HG03280 (cell line): Measurements from ENCODE around the gene RNF39.
A peak's percentile ranks its signal among the peaks of the same experiment; 100 is the strongest.

Source experiments
- ATAC-seq: cut with Tn5 transposase; IDR thresholded peaks from one replicate; pipeline ENCODE4 v1.9.1; 2021; ENCODE audit warnings: mild to moderate bottlenecking, moderate library complexity; ENCODE audit not compliant: unreplicated experiment

Gene RNF39

DNA sequence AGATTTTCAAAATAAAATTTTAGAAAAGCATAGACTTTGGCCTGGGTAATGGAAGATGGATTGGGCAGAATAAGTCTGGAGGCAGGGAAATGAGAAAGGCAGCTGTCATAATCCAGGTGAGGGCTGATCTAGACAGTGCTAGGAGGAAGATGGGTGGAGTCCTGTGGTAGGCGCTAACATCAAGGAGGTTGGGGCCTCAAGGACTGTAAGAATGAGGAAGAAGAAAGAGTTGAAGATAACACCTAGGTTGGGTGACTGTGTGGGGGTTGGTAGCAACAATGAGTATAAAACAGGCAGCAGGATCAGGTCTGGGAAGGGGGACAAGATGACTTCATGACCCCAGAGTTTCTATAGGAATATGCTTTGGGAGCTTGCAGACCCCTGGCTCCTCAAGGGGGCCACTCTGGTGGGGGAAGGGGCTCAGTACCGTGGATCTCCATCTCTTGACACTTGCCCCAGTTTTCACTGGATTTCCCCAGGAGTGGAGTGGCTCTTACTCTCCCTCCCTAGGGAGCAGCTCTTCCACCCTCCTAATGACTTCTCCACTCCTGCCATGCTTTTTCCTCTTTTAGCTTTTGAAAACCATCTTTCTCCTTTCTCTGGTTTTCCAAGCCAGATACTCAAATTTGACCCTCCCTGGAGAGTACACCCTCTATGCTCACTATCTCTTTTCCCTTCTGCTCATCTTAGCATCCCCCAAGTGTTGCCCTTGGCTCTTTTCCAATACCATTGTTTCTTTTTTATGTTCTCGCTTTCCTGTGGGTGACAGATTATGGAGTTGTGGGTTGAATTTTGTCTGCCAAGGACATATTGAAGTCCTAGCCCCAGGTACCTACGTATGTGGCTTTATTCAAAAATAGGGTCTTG, 22.6 kb upstream of the RNF39 start:
- ATAC-seq, result no peak

DNA sequence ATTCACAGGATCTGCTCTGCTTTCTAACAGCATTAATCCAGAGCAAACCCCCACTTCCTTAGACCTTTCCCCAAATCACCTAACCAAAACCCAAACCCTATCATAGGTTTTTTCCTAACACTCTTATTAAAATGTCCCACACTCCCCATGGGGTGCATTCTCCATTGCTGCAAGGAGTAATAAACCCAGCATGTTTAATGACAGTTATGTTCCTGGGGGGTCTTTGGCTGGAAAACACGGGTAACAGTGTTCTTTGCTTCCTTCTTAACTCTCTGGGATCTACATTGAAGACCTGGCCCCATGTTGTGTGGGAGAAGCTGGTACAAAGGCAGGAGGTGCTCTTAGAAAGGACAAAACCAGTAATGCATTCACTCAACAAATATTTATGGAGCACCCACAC, 21.3 kb upstream of the RNF39 start:
- ATAC-seq, result no peak

DNA sequence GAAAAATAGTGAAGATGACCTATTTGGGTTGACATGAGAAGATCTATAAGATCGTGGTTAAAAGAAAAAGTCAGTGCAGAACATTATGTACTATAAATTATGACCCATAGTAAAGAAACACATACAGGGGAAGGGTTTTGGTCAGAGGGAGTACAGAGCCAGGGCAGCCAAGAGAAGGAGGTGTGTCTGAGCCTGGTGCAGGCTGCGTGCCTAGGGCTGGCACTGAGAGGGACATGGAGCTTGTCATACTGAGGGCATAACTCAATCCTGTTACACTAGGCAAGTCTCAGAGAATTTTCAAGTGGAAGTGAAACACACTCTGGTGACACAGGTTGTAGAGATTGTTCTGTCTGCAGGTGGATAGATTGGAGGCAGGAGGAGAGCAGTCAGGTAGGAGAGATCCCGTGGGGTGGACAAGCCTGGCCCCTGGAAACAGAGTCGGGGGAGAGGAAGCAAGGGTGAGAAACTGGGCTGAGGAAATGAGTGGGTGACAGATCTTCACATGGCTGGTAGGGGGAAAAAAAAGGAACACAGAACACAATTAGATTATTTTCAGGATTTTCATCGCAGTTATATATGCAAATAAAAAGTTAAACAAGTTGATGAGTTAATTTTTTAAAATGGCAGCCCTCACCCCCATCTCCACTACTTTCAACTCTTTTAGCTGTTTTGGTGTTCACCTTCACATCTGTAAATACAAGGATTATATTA, 18.5 kb upstream of the RNF39 start:
- no peak for ATAC-seq

DNA sequence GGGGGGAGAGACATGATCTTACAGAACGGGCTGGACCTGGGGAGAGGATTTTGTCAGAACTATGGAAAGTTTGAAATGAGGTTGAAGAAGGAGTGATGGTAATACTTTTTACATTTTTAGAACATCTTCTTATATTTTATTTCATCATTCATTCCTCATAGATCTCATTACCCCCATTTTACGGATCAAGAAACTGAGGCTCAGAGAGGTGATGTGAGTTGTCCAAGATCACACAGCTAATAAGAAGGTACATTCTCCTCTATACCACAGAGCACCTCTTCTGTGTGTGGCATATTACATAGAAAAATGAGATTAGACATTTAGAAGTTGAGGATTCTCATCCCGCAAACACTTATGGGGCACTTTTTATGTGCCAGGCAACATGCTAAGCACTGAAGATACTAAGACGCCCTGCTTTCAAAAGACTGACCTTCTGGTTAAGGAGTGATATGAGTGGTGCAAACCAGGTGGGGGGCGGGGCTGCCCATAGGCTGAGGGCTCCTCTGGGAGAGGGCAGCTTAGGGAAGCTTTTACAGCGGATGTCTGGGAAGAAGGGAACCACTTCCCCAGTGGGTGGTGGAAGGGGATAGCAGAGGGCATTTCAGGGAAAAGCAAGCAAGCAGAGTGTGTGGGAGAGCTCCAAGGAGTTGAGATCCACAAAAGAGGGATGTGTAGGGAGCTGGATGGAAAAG, 17.4 kb upstream of the RNF39 start:
- no peak for ATAC-seq

DNA sequence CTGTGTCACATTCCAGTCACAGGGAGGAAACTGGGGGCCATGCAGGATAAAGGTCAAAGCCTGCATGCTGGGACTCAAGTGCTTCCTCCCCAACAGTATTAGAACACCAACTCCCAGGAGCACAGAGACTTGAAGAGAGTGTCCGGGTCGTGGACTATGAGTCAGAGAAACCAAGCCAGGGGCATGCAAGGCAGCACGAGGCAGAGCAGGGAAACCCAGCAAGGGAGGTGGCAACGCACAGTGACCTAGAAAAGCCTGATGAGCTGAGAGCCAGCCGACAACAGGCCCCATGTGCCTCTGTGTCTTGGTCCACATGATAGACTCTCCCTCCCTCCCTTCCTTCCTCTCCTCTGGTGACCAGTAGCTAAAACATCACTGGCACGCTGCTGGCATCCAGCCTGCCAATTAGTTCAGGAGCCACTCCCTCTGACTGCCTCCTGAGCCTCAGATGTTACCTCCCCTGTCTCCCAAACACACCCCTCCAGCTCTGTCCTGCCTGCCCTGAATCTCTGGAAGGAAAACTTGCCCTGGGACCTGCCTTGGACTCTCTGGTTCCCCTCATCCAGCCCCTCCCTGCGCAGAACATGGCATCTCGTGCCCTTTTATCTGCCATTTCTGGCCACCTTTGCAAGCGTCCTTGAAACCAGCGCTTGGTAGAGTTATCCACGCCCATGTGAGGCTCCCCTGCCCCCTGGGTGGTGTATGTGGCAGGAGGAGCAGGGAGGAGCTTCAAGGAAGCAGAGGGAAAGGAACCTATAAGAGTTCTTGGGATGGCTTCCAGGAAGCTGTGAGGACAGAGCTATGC, 16.2 kb upstream of the RNF39 start:
- no peak for ATAC-seq

DNA sequence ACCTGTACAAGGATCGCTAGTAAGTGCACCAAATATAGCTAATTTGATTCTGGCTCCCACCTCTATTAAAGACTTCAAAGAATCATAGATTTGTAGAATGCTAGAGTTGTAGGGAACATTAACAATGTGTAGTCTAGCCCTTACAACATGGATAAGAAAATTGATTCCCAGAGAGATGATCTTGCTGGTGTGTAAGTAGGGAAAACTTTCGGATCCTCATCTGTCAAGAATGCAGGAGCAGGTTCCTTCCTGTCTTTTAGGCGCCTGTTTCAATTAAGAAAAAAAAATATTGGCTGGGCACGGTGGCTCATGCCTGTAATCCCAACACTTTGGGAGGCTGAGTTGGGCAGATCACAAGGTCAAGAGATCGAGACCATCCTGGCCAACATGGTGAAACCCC, 12.3 kb upstream of the RNF39 start:
- ATAC-seq, result no peak

DNA sequence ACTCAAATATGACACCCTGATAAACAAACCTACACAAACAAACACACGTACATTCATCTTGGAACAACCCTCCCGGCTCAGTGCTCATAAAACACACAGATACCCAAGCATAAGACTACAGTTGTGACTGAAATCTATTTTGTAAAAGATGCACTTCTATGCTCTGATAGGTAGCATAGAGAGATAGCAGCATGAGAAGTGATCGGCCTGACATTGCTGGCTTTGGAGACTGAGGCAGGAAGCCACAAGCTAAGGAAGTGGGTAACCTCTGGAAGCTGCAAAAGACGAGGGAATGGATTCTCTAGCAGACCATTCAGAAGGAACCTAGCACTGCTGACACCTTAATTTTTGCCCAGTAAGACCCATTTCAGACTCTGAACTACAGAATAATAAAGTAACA, 1.6 kb upstream of the RNF39 start:
- ATAC-seq, result no peak

DNA sequence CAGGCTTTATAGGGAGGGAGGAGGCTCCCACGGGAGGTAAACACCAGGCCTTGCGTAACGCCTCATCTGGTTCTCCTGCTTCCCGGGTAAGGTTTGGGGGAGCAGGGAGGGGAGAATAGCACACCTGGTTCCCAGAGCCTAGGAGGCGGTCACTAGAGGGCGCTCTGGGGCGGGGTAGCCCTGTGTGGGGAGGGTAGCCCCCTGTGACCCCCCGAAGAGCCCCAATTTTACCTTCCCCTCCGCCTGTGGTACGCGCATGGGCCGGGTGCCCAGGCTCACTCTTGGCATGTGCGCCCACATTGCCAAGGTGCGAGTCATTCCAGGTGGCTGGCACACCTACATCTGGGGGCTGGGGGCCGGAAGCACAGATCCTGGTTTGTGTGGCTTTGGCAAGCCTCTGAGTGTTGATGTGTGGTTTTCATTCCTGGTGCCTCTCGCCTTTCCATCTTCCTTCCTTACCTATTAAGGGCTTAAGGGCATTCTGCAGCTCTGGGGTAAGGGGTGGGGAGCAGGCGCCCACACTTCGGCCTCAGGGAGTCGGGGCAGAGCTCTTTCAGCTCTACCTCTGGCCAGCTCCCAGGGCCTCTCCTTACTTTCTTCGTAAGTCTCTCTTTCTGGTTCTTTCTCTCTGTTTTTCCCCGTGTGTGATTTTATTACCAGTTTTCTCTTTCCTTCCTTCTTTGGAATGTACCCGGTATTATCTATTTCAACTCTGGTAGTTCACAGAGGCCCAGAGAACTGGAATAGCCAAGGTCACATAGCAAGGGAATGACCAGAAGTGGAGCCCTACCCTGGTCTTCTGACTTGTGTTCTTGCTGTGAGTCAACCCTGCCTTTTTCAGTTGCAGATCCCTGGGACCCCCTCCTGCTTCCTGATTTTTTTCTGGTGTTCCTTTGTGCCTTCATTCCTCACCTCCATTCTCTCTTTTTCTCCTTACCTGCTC, 492 bp upstream of the RNF39 start:
- ATAC-seq, result no peak

DNA sequence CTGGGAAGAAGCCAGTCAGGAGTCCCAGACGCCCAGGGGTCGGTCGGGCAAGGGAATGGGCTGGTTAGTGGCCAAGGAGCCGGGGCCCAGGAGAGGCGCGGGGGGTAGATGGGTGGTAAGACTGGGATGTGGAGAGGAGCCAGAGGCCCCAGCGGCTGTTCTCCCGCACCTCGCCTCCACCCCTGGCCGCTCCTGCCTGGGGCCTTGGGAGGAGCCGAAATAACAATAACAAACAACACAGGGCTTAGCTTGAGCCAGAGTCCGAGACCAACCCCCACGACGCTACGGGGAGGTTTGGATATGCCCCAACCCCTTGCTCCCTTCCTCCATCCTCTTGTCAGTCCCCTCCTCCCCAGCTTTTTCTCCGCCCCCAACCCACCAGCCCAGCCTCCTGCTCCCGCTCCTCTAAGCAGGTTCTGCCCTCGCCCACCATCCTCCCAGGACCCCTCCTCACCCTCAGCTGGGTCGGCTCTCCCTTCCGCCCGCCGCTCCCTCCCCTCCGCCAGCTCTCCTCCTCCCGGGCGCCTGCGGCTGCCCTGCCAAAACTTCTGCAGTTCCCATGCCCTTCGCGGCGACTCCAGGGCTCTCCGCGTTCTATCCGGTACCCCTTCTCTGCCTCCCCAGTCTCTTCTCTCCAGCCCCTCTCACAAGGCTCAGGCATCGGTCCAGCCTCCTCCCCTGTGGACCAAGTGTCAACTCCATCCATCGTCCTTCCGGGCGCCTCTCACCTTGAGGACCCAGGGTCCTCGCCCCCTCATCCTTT, 1.1 kb downstream of the RNF39 start:
- ATAC-seq, result no peak

DNA sequence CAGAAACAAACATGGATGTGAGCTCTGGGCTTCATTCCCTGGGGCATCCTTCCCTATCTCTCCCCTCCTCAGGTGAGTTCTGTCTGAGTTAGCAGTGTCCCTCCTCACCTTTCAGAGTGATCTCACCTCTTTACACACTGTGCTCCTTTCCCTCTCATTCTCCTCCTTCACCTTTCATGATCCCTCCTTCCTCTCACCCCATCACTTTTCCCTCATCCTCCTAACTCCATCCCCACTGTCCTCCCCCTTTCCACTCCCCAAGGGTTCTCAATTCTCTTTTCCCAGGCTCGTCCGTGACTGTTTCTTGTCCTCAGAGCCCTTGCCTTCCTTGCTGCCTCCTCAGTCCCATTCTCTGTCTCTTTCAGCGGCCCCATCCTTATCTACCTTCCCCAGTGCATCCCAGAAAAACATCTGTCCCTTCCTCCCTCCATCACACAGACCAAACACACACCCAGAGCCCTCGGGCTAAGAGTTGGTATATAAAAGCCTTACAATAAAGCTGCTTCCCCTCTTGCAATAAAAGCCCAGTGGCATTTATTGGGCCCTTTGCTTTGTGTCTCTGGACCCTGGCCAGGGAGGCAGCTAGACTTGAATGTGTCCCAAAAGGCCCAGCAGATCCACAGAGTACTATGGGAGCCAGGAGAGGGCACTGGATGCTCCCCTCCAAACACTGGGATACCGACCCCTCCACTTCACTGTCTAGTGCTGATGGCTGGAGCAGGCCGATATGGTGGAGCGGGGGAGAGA, 1.9 kb downstream of the RNF39 start:
- no peak for ATAC-seq

DNA sequence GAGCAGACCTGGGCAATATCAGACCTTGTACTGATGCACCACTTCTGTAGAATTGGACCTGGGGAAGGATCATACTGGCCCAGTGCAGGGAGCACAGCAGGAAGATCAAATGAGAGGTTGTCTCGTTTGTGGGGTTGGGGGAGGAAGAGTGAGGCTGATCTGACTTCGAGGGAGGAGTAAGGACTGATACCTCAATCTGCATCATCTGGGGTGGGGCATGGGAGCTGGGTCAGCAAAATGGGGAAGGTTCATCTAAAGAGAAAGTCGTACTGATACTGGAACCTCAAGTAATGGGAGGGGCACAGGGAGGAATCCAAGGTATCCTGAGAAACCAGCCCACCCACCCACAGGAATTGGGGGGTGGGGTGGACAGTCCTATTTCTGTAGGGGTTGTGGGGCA, 3.7 kb downstream of the RNF39 start:
- no peak for ATAC-seq

DNA sequence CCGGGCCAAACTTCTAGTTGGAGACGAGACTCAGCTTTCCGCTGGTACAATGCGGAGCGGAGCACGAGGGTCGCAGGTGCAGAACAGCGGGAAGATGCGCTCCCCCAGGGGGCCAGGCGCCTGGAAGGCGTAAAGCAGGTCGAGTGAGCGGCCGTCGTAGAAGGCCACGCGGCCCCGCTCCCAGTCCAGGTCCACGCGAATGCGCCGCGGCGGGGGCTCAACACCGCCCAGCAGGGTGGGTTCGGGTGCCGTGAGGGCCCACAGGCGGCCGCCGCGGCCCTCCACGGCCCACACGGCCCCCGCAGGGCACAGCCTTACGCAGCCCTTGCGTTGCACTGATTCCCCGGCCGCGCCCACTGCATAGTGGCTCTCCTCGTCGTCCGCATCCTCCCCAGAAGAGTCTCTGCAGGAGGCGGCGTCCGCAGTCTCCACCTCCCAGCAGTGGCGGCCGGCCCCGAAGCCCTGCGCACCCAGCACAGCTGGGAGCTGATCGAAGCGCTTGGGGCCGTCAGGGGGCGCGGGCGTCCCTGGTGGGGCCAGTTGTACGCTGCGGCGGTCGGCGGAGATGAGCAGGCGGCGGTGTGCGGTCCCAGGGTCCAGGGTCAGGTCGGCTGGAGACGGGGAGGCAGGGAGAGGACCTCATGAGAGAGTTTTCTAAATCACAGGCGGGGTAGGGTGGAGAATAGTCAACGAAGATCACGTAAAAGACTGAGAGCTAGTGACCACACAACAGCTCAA, 4.3 kb downstream of the RNF39 start:
- ATAC-seq, result no peak

DNA sequence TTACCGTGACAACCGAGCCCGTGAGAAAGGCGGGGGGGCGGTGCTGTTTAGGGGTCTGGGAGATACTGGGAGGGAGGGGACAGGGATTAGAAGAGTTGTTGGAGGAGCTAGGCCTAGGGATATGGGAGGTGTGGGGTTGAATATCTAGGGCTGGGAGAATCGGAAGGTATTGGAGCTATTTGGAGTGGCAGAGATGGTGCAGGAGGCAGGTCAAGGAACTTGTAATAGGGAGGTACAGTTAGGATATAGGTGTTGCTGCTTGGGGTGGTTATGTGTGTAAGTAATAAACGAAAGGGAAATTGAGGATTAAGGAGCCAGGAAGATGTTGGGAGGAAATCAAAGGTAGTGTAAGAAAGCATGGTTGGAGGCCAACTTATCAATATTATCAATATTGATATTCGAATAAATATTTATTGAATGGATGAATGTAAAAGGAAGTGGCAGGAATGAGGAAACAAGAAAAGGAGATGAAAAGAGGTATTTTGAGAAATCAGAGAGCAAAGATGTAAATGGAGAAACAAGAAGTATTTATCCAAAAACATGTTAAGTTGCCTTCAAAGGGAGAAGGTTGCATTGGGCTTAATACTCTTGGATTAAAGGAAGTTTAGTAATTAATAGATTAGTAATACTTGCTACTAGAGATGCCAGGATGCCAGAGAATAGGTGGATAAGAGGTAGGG, 8.0 kb downstream of the RNF39 start:
- no peak for ATAC-seq

DNA sequence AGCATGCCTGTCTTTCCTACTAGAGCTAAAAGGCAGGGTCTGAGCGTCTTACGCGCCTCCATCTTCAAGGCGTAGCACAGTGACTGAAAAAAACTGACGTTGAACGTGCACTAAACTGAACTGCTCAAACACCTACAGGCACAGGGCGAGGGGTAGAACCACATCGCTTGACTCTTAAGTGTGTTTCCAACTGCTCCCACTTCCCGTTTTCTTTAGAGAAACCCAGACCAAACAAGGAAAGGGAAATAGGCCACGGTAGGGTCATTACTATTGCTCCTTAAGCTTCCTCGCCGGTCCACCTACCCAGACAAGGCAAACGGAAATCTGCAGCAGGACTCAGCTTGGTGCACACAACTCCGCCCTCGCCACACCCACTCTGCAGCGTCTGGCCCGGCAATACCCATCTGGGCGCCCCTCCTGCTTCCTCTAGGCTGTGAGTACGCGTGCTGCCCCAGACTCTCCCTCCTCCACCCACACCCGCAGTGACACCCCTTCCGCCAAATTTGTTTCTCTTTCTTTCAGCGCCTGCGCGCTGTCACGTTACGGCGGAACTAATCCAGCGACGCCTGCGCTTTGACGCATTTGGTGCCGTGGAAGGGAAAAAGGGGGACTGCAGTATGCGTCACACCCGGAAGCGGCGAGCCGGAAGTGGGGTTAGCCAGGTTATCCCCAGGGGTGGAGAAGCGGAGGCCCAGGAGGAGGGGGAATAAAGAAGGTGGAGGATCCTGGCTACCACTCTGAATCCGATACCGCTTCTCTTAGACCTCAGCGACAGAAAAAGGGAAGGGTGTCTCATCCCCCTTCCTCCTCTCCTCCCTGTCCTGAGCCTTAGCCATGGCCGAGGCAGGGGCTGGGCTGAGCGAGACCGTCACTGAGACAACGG, 8.8 kb downstream of the RNF39 start, which contains the start of gene PPP1R11:
PPP1R11 (plus strand) TSS at position 622 of the 883 bp plus-strand sequence; CDS start at position 835, 213 bp downstream.
- ATAC-seq, result peak; percentile 95

DNA sequence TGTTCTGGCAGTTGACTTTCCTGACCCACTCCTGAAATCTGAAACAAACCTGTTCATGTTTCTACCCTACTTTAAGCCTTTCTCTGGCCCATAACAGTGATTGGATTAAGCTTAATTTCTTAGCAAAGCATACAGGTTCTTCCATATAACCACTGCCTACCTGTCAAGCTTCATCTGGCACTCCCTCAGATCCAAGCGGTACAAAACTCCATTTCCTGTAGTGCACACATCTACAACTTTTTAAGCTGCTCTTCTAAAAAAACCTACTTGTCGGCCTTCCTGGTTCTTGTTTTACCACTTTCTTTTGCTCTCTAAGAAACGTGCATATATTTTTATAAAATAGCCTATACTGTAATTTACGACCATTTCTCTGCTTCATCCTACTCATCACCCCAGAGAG, 9.5 kb downstream of the RNF39 start:
- no peak for ATAC-seq

DNA sequence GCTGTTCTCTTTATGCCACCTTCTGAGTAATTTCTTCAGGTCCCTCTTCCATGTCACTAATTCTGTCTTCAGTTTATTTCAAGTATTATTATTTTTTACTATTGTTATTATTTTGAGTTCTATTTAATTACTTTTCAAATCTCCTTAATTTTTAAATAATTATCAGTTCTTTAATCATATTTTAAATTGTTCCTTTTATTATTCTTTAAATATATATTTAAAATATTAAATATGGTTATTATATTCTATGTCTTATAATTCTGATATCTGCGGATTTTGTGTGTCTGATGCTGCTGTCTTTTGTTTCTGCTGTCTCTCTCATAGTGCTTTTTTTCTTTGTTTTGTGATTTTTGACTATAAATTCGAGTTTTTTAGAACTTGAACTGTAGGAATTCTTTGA, 12.3 kb downstream of the RNF39 start:
- no peak for ATAC-seq
